Cardiac muscle cell (in vitro differentiated cells and primary cell): ENCODE data around the gene CST3. TPM values are rescaled to one million over a fixed set of nuclear protein-coding genes. Genes with fewer than 3 reads are reported as not detected.
A peak's percentile ranks its signal among the peaks of the same experiment; 100 is the strongest.

ENCODE experiments used
- DNase-seq, 2 donors: peaks; one replicate each; pipeline versions ENCODE4 v3.0.0 to v3.0.0-alpha.2; 2010 to 2017; ENCODE audit warnings: low read depth in 1 of 2, low spot score in 1 of 2
- H3K27ac ChIP-seq: fragments of 200-600 bp; sonication (generic); 2 replicates; pipeline ENCODE4 v1.5.1; 2016
- H3K27me3 ChIP-seq: fragments of 200-600 bp; sonication (generic); 2 replicates; pipeline ENCODE4 v1.6.0; 2016; ENCODE audit warnings: control low read depth
- H3K36me3 ChIP-seq: fragments of 200-600 bp; sonication (generic); 2 replicates; pipeline ENCODE4 v1.5.1; 2016; ENCODE audit warnings: control low read depth
- H3K4me1 ChIP-seq: fragments of 200-600 bp; sonication (generic); 2 replicates; pipeline ENCODE4 v1.8.1; 2017; ENCODE audit warnings: low read depth, mild to moderate bottlenecking, mixed run types
- H3K4me3 ChIP-seq: fragments of 200-600 bp; sonication (generic); 2 replicates; pipeline ENCODE4 v1.5.1; 2016; ENCODE audit warnings: mild to moderate bottlenecking
- H3K9me3 ChIP-seq: fragments of 200-600 bp; sonication (generic); 2 replicates; pipeline ENCODE4 v1.5.1; 2017; ENCODE audit warnings: low read depth, mild to moderate bottlenecking, control low read depth
- polyA plus RNA-seq: library from polyadenylated mRNA; unstranded; fragments of >200 nt; fragmentation: Nextera tagmentation; extraction: Ambion mirVana; gene quantifications from 2 replicates; pipeline ENCODE4 v1.2.1, GENCODE V29; 2016
- total RNA-seq: library from RNA; depleted of rRNA; stranded (reverse); fragments of >200 nt; gene quantifications from 2 replicates; pipeline ENCODE4 v1.2.3, GENCODE V29; 2016
- TF ChIP-seq, protein P1 (sequence below): IDR thresholded peaks from 2 replicates; pipeline ENCODE4 v1.5.1; 2012; ENCODE audit warnings: low read depth, mild to moderate bottlenecking, low read length

The CST3 gene
- total and polyA plus RNA-seq, 2 experiments from 2014 or later: 214 to 256 TPM

GRCh38 chr20:23631981-23632710 lies 5.6 kb downstream of the CST3 start:
- Histone ChIP-seq H3K4me3 (no peak overlapping the region), H3K27me3 (no peaks in the 10 kb centered on the region), H3K27ac (no peak overlapping the region), H3K36me3 (no peaks in the 10 kb centered on the region), H3K9me3 (no peaks in the 10 kb centered on the region), H3K4me1 (peaks cover 4% of the 10 kb centered on the region)
- no peak for DNase-seq
- TF ChIP-seq, protein P1, sequence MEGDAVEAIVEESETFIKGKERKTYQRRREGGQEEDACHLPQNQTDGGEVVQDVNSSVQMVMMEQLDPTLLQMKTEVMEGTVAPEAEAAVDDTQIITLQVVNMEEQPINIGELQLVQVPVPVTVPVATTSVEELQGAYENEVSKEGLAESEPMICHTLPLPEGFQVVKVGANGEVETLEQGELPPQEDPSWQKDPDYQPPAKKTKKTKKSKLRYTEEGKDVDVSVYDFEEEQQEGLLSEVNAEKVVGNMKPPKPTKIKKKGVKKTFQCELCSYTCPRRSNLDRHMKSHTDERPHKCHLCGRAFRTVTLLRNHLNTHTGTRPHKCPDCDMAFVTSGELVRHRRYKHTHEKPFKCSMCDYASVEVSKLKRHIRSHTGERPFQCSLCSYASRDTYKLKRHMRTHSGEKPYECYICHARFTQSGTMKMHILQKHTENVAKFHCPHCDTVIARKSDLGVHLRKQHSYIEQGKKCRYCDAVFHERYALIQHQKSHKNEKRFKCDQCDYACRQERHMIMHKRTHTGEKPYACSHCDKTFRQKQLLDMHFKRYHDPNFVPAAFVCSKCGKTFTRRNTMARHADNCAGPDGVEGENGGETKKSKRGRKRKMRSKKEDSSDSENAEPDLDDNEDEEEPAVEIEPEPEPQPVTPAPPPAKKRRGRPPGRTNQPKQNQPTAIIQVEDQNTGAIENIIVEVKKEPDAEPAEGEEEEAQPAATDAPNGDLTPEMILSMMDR: no peak

GRCh38 chr20:23631226-23631822 lies 6.4 kb downstream of the CST3 start:
- no peak for DNase-seq
- Histone ChIP-seq H3K27ac (no peak overlapping the region), H3K9me3 (no peaks in the 10 kb centered on the region)

DNA sequence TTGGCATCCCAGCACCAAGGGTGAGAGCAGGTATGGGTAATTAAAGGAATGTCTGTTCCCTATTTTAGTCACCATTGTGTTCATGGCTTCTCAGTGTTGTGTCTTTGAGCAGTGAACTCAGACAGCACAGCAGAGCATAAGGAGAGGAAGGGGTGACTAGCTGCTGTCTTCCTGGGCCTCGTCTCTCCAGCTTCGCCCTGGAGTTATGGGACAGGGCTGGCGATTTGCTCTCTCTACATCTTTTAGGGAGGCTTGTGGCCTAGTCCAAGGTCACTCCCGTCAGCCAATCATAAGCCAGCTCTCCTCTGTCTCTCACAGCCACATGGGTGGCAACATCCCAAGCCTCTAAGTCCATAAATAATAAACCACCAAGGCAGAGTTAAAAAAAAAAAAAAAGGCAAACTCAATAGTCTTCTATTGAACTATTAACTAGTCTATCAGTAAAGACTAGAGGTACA lies 7.3 kb downstream of the CST3 start:
- H3K36me3 ChIP-seq: no peaks in the 10 kb centered on the region
- no peak for DNase-seq

More at GRCh38 chr20:23631226-23631822, 6.4 kb downstream of the CST3 start:
- TF ChIP-seq, protein P1: no peak
- Histone ChIP-seq H3K4me3 (no peak overlapping the region), H3K4me1 (peaks cover 4% of the 10 kb centered on the region), H3K36me3 (no peaks in the 10 kb centered on the region), H3K27me3 (no peaks in the 10 kb centered on the region)

DNA sequence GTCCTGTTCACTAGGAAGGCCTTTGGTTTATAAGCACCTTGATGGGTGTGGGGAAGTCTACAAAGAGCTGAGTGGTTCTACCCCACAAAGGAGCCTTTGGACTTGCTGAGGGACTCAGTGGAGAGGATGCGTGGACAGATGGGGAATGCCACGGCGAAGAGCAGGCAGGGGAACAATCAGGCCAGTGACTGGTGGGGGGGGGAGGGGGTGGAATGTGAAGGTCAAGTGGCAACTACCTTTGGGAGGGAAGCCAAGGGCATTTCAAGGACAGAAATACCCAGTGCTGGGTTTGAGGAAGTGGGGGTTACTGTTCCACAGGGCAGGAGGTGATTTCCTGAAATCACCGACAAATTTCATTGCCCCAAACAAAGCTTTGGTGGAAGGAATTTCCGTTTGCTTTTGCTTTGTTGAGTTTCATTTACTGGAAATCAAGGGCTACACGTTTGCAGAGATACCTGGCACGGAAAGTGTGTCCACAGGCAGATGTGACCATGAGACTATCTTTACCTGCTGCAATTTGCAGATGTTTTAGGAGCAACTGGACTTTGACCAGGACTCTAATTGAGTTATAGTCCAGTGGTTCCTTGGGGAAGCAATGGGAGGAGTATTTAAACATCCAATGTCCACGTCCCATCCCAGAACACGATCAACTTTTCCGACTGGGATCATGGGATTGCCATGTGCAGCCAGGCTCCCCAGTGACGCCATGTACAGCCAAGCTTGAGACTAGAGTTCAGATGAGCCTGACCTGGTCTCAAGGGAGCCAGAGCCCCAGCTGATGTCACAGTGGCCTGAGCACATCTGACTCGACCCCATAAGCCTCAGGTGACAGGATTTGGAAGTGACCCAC lies 8.0 kb downstream of the CST3 start:
- Histone ChIP-seq H3K9me3 (no peaks in the 10 kb centered on the region), H3K27ac (no peak overlapping the region), H3K27me3 (no peaks in the 10 kb centered on the region), H3K36me3 (no peaks in the 10 kb centered on the region), H3K4me3 (no peak overlapping the region), H3K4me1 (peaks cover 4% of the 10 kb centered on the region)
- TF ChIP-seq, protein P1: no peak
- DNase-seq: no peak

More for the DNA sequence above, 7.3 kb downstream of the CST3 start:
- Histone ChIP-seq H3K27me3 (no peaks in the 10 kb centered on the region), H3K4me1 (peaks cover 4% of the 10 kb centered on the region), H3K9me3 (no peaks in the 10 kb centered on the region), H3K27ac (no peak overlapping the region), H3K4me3 (no peak overlapping the region)
- TF ChIP-seq, protein P1: no peak

DNA sequence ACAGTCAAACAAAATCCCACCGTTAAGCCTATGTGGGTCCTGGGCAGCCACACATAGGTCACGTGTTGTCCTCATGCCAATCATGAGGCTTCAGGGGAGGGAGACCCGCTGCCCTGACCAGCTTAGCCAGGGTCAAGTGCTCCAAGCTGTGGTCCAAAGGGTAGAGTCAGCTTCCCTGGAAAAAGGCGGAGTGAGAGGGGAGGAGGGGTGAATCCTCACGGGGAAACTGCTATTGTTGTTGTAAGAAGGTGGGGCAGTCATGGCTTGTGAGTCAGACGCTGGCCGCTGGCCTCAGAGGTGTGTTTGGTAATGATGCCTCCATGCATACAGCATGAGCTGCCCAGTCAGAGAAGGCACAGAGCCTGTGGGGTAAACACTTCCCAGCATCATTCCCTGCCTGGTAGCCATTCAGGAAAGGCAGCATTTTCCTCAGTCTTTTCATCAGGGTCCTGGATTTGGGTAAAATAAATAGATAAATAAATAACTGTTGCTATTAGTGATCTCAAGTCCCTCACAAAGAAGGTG lies 8.7 kb downstream of the CST3 start:
- TF ChIP-seq, protein P1: no peak
- DNase-seq: peak in 1 of 2 donors; percentile 88
- H3K27ac ChIP-seq: no peak overlapping the region

More for the DNA sequence above, 8.7 kb downstream of the CST3 start:
- peaks cover 4% of the 10 kb centered on the region for H3K4me1 ChIP-seq
- H3K4me3 ChIP-seq: no peak overlapping the region
- H3K36me3 ChIP-seq: no peaks in the 10 kb centered on the region
- H3K9me3 ChIP-seq: no peaks in the 10 kb centered on the region
- H3K27me3 ChIP-seq: no peaks in the 10 kb centered on the region
